WTC11 (cell line): Measurements from ENCODE around the gene TPCN2.

Experiments
- CBFB ChIP-seq: sonication (generic); formaldehyde crosslinking; IDR thresholded peaks from 2 replicates; pipeline ENCODE4 v1.8.1; 2022; ENCODE audit warnings: mild to moderate bottlenecking, low read depth, missing genetic modification reagents
- CREM ChIP-seq: sonication (generic); formaldehyde crosslinking; IDR thresholded peaks from 2 replicates; pipeline ENCODE4 v1.8.1; 2022; ENCODE audit warnings: mild to moderate bottlenecking, missing genetic modification reagents, moderate library complexity
- FOXJ3 ChIP-seq: sonication (generic); formaldehyde crosslinking; IDR thresholded peaks from 2 replicates; pipeline ENCODE4 v1.9.0; 2021; ENCODE audit warnings: missing genetic modification reagents, mild to moderate bottlenecking, borderline replicate concordance
- FOXK1 ChIP-seq: sonication (generic); formaldehyde crosslinking; IDR thresholded peaks from 2 replicates; pipeline ENCODE4 v1.8.0; 2022; ENCODE audit warnings: mild to moderate bottlenecking, moderate library complexity, missing genetic modification reagents
- NR1H2 ChIP-seq: sonication (generic); formaldehyde crosslinking; IDR thresholded peaks from 2 replicates; pipeline ENCODE4 v1.9.0; 2021; ENCODE audit warnings: mild to moderate bottlenecking, moderate library complexity, missing genetic modification reagents
- RELA ChIP-seq: sonication (generic); formaldehyde crosslinking; IDR thresholded peaks from 2 replicates; pipeline ENCODE4 v1.8.1; 2022; ENCODE audit warnings: missing genetic modification reagents, mild to moderate bottlenecking, borderline replicate concordance
- TF ChIP-seq, protein P1 (sequence below): fragments of 200-600 bp; IDR thresholded peaks from 2 replicates; pipeline ENCODE4 v1.8.0; 2022; ENCODE audit warnings: antibody characterized with exemption
- TF ChIP-seq, protein P2 (sequence below): sonication (generic); formaldehyde crosslinking; IDR thresholded peaks from 2 replicates; pipeline ENCODE4 v1.8.1; 2022; ENCODE audit warnings: low read depth, missing genetic modification reagents, borderline replicate concordance
- TF ChIP-seq, protein P3 (sequence below): sonication (generic); formaldehyde crosslinking; IDR thresholded peaks from 2 replicates; pipeline ENCODE4 v1.8.0; 2023; ENCODE audit warnings: missing genetic modification reagents
- TF ChIP-seq, protein P4 (sequence below): sonication (generic); formaldehyde crosslinking; IDR thresholded peaks from 2 replicates; pipeline ENCODE4 v1.8.0; 2022; ENCODE audit warnings: mild to moderate bottlenecking, missing genetic modification reagents
- TF ChIP-seq, protein P5 (sequence below): sonication (generic); formaldehyde crosslinking; IDR thresholded peaks from 2 replicates; pipeline ENCODE4 v1.8.1; 2023; ENCODE audit warnings: mild to moderate bottlenecking, missing genetic modification reagents, moderate library complexity
- TF ChIP-seq, protein P6 (sequence below): sonication (generic); formaldehyde crosslinking; IDR thresholded peaks from 2 replicates; pipeline ENCODE4 v1.8.1; 2023; ENCODE audit warnings: mild to moderate bottlenecking, missing genetic modification reagents

DNA sequence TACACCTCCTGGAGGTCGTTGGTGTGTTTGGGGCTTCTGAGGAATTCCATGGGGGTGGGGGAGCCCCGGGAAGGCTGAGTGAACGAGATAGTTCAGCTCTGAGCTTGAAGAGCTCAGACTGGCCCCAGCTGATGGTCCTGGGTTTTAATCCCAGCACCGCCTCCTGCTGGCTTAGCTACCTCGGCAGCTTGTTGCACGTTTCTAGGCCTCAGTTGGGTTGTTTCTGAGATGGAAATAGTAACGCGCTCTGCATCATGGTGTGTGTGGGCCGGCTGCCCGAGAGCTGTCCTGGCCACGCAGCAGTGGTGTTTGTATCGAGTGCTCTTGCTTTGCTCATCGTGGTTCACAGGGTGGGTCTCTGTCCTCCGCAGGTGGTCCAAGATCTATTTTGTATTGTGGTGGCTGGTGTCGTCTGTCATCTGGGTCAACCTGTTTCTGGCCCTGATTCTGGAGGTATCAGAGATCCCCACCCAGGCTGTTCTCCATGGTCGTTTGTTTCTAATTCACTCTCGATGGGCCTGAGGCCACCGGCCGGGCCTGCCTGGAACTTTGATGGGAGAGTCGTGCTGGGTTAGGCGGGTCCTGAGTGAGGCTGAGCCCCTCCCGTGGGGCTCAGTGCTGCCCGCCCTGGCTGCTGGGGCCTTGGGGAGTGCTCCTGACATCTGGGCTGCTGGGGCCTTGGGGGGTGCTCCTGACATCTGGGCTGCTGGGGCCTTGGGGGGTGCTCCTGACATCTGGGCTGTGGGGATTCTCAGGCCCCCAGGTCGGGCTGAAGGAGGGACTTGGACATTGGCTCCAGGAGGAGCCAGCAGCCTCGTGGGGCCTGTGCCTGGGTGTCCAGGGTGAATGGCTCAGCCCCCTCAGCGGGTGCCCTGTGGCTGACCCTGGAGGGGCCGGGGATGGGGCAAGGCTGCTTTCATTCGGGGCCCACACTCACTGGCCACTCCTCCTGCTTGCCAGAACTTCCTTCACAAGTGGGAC lies 37.7 kb downstream of the TPCN2 start:
- TF ChIP-seq, protein P1, sequence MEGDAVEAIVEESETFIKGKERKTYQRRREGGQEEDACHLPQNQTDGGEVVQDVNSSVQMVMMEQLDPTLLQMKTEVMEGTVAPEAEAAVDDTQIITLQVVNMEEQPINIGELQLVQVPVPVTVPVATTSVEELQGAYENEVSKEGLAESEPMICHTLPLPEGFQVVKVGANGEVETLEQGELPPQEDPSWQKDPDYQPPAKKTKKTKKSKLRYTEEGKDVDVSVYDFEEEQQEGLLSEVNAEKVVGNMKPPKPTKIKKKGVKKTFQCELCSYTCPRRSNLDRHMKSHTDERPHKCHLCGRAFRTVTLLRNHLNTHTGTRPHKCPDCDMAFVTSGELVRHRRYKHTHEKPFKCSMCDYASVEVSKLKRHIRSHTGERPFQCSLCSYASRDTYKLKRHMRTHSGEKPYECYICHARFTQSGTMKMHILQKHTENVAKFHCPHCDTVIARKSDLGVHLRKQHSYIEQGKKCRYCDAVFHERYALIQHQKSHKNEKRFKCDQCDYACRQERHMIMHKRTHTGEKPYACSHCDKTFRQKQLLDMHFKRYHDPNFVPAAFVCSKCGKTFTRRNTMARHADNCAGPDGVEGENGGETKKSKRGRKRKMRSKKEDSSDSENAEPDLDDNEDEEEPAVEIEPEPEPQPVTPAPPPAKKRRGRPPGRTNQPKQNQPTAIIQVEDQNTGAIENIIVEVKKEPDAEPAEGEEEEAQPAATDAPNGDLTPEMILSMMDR, result no peak
- TF ChIP-seq, protein P2, sequence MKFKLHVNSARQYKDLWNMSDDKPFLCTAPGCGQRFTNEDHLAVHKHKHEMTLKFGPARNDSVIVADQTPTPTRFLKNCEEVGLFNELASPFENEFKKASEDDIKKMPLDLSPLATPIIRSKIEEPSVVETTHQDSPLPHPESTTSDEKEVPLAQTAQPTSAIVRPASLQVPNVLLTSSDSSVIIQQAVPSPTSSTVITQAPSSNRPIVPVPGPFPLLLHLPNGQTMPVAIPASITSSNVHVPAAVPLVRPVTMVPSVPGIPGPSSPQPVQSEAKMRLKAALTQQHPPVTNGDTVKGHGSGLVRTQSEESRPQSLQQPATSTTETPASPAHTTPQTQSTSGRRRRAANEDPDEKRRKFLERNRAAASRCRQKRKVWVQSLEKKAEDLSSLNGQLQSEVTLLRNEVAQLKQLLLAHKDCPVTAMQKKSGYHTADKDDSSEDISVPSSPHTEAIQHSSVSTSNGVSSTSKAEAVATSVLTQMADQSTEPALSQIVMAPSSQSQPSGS (CRISPR knock-in tag), result no peak
- TF ChIP-seq, protein P3, sequence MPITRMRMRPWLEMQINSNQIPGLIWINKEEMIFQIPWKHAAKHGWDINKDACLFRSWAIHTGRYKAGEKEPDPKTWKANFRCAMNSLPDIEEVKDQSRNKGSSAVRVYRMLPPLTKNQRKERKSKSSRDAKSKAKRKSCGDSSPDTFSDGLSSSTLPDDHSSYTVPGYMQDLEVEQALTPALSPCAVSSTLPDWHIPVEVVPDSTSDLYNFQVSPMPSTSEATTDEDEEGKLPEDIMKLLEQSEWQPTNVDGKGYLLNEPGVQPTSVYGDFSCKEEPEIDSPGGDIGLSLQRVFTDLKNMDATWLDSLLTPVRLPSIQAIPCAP, result no peak
- TF ChIP-seq NR1H2 (CRISPR knock-in tag) (no peak), CBFB (no peak), FOXJ3 (CRISPR knock-in tag) (no peak), FOXK1 (CRISPR knock-in tag) (no peak), RELA (CRISPR knock-in tag) (no peak), CREM (CRISPR knock-in tag) (no peak)
- TF ChIP-seq, protein P4, sequence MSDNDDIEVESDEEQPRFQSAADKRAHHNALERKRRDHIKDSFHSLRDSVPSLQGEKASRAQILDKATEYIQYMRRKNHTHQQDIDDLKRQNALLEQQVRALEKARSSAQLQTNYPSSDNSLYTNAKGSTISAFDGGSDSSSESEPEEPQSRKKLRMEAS, result no peak
- TF ChIP-seq, protein P5, sequence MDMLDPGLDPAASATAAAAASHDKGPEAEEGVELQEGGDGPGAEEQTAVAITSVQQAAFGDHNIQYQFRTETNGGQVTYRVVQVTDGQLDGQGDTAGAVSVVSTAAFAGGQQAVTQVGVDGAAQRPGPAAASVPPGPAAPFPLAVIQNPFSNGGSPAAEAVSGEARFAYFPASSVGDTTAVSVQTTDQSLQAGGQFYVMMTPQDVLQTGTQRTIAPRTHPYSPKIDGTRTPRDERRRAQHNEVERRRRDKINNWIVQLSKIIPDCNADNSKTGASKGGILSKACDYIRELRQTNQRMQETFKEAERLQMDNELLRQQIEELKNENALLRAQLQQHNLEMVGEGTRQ (CRISPR knock-in tag), result no peak
- TF ChIP-seq, protein P6, sequence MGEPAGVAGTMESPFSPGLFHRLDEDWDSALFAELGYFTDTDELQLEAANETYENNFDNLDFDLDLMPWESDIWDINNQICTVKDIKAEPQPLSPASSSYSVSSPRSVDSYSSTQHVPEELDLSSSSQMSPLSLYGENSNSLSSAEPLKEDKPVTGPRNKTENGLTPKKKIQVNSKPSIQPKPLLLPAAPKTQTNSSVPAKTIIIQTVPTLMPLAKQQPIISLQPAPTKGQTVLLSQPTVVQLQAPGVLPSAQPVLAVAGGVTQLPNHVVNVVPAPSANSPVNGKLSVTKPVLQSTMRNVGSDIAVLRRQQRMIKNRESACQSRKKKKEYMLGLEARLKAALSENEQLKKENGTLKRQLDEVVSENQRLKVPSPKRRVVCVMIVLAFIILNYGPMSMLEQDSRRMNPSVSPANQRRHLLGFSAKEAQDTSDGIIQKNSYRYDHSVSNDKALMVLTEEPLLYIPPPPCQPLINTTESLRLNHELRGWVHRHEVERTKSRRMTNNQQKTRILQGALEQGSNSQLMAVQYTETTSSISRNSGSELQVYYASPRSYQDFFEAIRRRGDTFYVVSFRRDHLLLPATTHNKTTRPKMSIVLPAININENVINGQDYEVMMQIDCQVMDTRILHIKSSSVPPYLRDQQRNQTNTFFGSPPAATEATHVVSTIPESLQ (CRISPR knock-in tag), result no peak
